Neural cell (in vitro differentiated cells): Measurements from ENCODE around the gene ALDH7A1.

Experiments used
- CTCF ChIP-seq: fragments of 450-650 bp; IDR thresholded peaks from 2 replicates; pipeline ENCODE4 v1.5.1; 2014; ENCODE audit warnings: antibody characterized with exemption, mild to moderate bottlenecking, moderate library complexity; ENCODE audit not compliant: poor library complexity, severe bottlenecking
- EP300 ChIP-seq: fragments of 450-650 bp; conservative IDR thresholded peaks from 2 replicates; pipeline ENCODE4 v1.6.1; 2014; ENCODE audit warnings: antibody characterized with exemption, mild to moderate bottlenecking, moderate library complexity; ENCODE audit not compliant: poor library complexity, severe bottlenecking
- EZH2 ChIP-seq: fragments of 200-600, 300-800 bp; shearing (Covaris generic), sonication (generic); IDR thresholded peaks from 2 replicates; pipeline ENCODE4 v1.6.1; 2014; ENCODE audit warnings: antibody characterized with exemption, low read length, borderline replicate concordance, mild to moderate bottlenecking; ENCODE audit not compliant: insufficient read depth, poor library complexity, severe bottlenecking
- MXI1 ChIP-seq: fragments of 450-650 bp; conservative IDR thresholded peaks from 2 replicates; pipeline ENCODE4 v1.6.1; 2014; ENCODE audit warnings: antibody characterized with exemption, mild to moderate bottlenecking; ENCODE audit not compliant: poor library complexity, severe bottlenecking
- POLR2AphosphoS5 ChIP-seq: IDR thresholded peaks from 2 replicates; pipeline ENCODE4 v1.6.1; 2012
- RAD21 ChIP-seq: fragments of 450-650 bp; conservative IDR thresholded peaks from 2 replicates; pipeline ENCODE4 v1.6.1; 2014; ENCODE audit warnings: antibody characterized with exemption, mild to moderate bottlenecking, moderate library complexity
- REST ChIP-seq: IDR thresholded peaks from 2 replicates; pipeline ENCODE4 v1.6.1; 2012; ENCODE audit warnings: borderline replicate concordance
- SMC3 ChIP-seq: fragments of 450-650 bp; conservative IDR thresholded peaks from 2 replicates; pipeline ENCODE4 v1.6.1; 2014; ENCODE audit warnings: antibody characterized with exemption, mild to moderate bottlenecking, moderate library complexity; ENCODE audit not compliant: poor library complexity
- TAF1 ChIP-seq: IDR thresholded peaks from 2 replicates; pipeline ENCODE4 v1.6.1; 2012; ENCODE audit warnings: low read depth

- no peak for TF ChIP-seq CTCF
- no peak for TF ChIP-seq EZH2
- no peak for TF ChIP-seq RAD21
- no peak for TF ChIP-seq REST
- no peak for TF ChIP-seq TAF1
- TF ChIP-seq EP300, result no peak
- no peak for TF ChIP-seq SMC3
- TF ChIP-seq POLR2AphosphoS5, result no peak
- TF ChIP-seq MXI1, result no peak
These were observed 80.4 kb downstream of the ALDH7A1 start for GRCh38 chr5:126514558-126515141.
